GM20000 (cell line): ENCODE data around the gene INSYN2B.
A peak's percentile ranks its signal among the peaks of the same experiment; 100 is the strongest.
"Not testable (repeated sequence)": the region's sequence is repeated elsewhere in the genome, so short reads cannot be mapped to it uniquely, and the experiment has no call there.

Experiments used
- DNase-seq: peaks from one replicate; pipeline ENCODE4 v3.0.0; 2012; ENCODE audit warnings: low spot score
- TF ChIP-seq, protein P1 (sequence below): IDR thresholded peaks from 2 replicates; pipeline ENCODE4 v1.5.1; 2012; ENCODE audit warnings: mild to moderate bottlenecking, control low read depth; ENCODE audit errors: extremely low read depth, missing control alignments

The INSYN2B gene

DNA sequence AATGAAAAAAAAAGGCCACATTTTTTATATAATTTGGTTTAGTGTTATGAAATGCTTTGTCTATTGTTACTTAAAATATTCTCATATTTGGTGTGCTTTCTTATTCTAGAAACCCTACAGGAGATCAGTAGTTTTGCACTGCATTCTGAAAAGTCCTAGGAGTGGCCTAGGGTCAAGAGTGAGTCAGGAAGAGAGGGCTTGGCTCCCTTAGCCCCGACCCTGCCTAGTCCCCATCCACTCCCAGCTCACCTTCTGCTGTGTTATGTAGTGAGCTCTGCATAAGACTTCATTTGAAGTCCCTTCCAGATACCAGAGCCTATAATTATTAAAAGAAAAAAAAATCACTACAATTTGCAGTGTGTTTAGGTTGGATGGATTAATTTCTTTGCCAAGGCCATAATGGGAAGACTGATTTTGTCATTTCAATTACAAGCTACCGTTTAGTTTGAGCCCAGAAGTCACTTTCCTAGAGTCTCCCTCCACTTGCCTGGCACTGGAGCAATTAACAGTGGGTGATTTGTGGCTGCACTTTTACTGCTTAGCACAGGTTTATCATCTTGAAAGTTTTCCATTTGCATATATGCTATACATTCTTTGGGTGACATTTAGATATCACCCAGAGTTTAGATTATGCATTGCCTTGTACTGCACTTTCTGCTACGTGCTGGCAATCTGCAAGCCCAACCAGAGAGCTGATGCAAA is 143.3 kb downstream of the INSYN2B start:
- no peak for DNase-seq
- TF ChIP-seq, protein P1, sequence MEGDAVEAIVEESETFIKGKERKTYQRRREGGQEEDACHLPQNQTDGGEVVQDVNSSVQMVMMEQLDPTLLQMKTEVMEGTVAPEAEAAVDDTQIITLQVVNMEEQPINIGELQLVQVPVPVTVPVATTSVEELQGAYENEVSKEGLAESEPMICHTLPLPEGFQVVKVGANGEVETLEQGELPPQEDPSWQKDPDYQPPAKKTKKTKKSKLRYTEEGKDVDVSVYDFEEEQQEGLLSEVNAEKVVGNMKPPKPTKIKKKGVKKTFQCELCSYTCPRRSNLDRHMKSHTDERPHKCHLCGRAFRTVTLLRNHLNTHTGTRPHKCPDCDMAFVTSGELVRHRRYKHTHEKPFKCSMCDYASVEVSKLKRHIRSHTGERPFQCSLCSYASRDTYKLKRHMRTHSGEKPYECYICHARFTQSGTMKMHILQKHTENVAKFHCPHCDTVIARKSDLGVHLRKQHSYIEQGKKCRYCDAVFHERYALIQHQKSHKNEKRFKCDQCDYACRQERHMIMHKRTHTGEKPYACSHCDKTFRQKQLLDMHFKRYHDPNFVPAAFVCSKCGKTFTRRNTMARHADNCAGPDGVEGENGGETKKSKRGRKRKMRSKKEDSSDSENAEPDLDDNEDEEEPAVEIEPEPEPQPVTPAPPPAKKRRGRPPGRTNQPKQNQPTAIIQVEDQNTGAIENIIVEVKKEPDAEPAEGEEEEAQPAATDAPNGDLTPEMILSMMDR = no peak

DNA sequence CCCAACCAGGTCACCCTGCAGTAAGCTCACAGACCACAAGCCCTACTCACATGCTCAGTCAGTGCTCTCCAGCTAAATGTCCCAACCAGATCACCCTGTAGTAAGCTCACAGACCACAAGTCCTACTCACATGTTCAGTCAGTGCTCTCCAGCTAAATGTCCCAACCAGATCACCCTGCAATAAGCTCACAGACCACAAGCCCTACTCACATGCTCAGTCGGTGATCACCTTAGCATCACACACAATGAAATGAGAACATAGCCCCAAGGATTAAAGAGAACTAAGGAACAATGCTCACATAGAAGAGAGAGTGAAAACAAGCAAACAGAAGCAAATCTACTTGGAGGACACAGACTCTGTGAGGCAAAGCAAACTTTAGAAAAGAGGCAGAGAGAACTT is 145.8 kb downstream of the INSYN2B start:
- DNase-seq = not testable (repeated sequence)

DNA sequence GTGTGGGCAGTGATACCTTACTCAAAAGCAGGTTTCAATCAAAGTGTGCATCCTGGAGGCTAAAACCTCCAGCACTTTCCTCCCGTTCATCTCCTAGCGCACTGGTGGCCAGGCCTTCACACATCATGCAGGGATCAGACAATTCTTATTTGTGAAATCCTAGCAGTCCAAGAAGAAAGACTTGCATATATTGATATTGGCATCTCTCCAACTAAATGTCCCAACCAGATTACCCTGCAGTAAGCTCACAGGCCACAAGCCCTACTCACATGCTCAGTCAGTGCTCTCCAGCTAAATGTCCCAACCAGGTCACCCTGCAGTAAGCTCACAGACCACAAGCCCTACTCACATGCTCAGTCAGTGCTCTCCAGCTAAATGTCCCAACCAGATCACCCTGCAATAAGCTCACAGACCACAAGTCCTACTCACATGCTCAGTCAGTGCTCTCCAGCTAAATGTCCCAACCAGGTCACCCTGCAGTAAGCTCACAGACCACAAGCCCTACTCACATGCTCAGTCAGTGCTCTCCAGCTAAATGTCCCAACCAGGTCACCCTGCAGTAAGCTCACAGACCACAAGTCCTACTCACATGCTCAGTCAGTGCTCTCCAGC is 146.5 kb downstream of the INSYN2B start:
- not testable (repeated sequence) for DNase-seq

DNA sequence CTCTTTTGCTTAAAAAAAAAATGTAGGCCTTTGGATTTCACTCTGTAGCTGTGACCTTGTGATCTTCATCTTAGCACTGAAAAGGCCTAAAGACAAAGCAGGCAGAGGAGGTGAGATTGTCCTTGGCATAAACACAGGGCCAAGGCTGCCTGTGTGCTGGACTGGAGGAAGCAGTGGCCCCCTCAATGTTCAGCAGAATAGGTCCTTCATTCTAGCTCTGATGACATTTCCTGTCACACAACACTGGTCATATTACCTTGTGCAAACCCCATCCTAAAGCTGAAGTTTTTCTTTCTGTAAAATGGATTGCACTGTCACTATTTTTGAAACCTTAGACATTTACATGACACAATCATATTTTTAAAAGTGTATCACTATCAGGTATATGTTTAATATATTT is 147.4 kb downstream of the INSYN2B start:
- TF ChIP-seq, protein P1 = no peak
- DNase-seq = peak; percentile 35

DNA sequence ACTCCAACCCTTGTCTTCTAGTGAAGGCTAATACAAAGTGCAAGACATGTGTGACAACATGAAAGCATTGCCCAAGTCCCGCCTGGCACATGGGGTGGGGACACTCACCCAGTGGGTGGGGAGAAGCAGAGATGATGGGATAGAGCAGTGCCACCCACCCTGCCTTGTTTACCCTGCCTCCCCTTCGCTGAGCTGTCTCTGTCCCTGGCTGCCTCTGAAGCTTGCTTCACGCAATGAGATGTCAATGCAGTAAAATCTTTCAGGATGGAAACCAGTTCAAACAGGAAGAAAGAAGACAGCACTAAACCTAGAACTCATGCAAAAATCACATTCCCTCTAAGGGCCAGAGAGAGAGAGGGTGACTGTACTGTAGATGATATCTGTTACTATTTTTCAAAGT is 148.0 kb downstream of the INSYN2B start:
- no peak for DNase-seq
- TF ChIP-seq, protein P1 = no peak

DNA sequence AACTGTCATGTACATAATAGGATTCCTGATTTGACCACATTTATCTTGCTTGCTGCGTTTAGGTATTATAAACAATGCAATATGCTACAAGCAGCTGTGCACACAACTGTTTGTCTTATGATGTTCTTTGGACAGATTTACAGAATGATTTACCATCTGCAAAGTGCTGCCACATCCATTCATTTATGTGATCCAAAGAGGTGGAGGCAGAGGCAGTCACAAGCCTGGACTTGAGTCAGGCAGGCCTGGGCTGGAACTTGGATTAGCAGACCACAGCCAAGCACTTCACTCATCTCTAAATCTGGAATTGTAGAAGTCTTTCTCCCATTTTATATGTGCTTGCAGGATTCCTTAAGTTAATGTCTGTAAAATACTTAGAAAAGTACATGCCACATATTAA is 149.0 kb downstream of the INSYN2B start:
- no peak for DNase-seq
- TF ChIP-seq, protein P1 = no peak

DNA sequence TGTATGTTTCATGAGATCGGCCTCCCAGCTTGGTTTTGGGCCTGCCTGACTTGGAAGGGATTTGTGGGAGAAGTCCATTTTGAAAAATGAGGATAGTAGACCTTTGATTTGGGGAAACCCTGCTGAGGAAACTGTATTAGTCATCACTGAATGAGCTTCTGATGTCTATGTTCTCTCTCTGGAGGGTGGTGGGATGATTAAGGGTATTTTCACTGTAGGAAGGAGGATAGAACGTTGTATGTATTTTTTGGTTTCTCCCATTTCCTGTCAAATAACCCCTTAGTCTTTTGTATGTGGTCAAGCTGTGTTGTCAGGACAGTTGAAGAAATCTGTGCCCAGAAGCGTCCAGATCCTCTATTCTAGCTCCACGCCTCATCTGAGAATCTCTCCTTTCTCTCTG is 151.9 kb downstream of the INSYN2B start:
- TF ChIP-seq, protein P1 = no peak
- DNase-seq = no peak

DNA sequence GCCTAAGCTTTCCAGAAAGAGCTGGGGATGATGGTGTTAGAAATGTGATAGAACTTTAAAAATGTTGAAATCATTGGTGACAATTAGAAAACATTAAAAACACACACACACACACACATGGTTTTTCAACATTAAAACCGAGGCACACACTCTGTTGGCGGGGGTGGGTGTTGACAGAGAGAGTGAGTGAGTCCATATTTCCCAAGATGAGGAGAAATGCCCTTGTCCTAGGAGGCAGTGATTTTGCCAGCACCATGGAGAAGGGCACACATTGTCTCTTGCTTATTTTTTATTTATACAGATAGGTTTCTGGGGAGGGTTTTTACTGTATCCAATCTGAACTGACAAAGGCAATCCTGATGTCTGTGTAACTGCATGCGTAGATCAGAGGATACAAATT is 152.5 kb downstream of the INSYN2B start:
- no peak for DNase-seq
- TF ChIP-seq, protein P1 = no peak
